KG1 (cell line): ENCODE results near the gene POPDC3.
"Not testable (repeated sequence)": the region's sequence is repeated elsewhere in the genome, so short reads cannot be mapped to it uniquely, and the experiment has no call there.

Experiments used
- DNase-seq: peaks from one replicate; lab custom pipeline; 2025; lab: John Stamatoyannopoulos, UW

Gene POPDC3

DNA sequence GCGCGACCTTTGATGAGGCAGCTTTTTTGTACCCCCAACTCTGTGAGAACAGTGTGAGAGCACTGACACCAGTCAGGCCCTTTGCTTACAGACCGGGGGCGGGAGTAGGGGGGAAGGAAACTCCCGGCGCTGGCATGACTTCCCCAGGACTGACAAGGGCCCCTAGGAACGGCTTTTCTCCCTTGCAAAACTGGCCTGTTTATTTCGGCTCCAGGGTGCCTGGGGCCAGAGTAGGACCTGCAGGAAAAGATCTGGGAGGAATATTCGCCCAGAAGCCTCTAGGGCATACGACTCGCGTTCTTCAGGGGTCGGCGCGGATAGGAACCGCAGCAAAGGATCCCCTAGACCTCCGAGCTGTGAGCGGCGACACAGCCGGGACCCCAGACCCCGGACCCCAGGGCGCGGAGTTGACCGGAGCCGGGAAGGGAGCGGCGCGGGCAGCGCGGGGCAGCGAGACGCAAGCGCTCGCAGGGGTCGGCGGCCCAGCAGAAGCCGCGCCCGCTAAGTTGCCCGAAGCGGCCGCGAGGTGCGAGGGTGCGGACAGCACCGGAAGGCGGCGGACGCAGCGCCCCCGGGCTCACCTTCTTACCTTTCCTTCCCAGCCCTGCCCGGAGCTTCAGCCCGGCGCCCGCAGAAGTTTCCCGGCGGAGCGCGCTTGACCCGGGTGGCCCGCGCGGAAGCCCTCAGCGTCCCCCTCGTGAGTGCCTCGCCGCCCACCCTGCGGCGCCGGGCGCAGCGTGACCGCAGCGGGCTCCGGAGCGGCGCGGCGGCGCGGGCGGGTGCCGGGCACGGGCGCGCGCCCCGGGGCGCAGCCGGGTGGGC, at the start of gene POPDC3:
POPDC3 (minus strand) TSS at position 771 of the 822 bp plus-strand sequence. CDS start 18,105 bp downstream, outside the sequence.
- DNase-seq = no peak

- DNase-seq = no peak
Observed at GRCh38 chr6:105227295-105227767, 47.5 kb upstream of the POPDC3 start.

- DNase-seq = no peak
Observed at GRCh38 chr6:105226598-105227294, 46.9 kb upstream of the POPDC3 start.

GRCh38 chr6:105223242-105223641, 43.4 kb upstream of the POPDC3 start:
- no peak for DNase-seq

- not testable (repeated sequence) for DNase-seq
Observed at GRCh38 chr6:105221219-105221618, 41.4 kb upstream of the POPDC3 start.

- no peak for DNase-seq
Observed at GRCh38 chr6:105220186-105220585, 40.4 kb upstream of the POPDC3 start.

DNA sequence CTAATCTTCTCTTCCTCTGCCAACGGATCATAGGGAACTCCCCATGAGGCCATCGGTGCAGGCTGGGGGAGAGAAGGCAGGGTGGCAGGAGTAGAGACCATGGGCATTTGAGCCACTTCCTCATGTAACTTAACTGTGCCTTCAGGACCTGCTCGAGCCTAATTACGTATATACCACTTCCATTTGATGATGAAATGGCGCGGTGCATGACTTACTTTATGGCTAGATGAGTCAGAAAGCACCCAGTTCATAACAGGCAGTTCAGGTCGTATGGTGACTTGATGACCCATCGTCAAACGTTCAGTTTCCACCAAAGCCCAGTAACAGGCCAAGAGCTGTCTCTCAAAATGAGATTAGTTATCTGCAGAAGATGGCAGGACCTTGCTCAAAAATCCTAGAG, 39.4 kb upstream of the POPDC3 start:
- DNase-seq = not testable (repeated sequence)

GRCh38 chr6:105215506-105215905, 35.7 kb upstream of the POPDC3 start:
- no peak for DNase-seq

DNA sequence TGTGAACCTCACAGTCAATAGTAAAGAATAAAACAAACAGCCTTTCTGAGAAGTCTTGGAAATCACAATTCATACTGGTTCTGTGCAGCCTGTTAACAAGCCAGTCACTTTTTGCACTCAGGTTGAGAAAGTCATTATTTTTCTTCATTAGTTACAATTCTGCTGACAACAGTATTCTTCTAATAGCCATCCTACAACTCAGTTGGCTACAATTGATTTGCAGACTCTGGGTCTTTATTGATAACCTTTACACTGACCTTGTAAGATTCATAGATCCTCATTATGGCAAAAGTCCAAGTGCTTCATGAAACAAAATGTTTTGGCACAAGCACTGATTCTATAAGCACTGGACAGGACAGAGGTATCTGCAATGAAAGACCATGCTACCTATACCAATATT, 34.9 kb upstream of the POPDC3 start:
- DNase-seq = no peak

- DNase-seq = no peak
Observed at GRCh38 chr6:105213272-105213671, 33.5 kb upstream of the POPDC3 start.

- no peak for DNase-seq
Observed at GRCh38 chr6:105212587-105212986, 32.8 kb upstream of the POPDC3 start.

GRCh38 chr6:105211831-105212230, 32.0 kb upstream of the POPDC3 start:
- no peak for DNase-seq

- no peak for DNase-seq
Observed at GRCh38 chr6:105210932-105211531, 31.2 kb upstream of the POPDC3 start.

- no peak for DNase-seq
Observed at GRCh38 chr6:105209950-105210706, 30.3 kb upstream of the POPDC3 start.

- DNase-seq = no peak
Observed at GRCh38 chr6:105207524-105208269, 27.9 kb upstream of the POPDC3 start.

DNA sequence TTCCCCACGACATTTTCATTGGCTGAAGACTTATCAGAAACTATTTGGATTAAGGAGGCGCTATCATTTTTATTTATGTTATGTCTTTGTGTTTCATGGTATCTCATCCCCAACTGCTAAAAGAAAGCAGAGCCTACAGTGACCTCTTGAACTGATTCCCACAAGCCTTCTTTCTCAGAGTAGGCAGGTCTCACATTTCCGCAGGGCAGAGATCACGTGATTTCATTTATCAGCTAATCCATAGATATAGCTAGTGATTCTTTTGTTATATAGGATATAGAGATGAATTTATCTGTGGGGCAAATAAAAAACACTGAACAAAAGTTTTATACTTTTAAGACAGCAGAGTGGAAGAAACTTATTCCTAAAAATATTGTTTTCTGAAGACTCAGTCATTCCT, 25.0 kb upstream of the POPDC3 start:
- no peak for DNase-seq

GRCh38 chr6:105204331-105204730, 24.5 kb upstream of the POPDC3 start:
- no peak for DNase-seq

DNA sequence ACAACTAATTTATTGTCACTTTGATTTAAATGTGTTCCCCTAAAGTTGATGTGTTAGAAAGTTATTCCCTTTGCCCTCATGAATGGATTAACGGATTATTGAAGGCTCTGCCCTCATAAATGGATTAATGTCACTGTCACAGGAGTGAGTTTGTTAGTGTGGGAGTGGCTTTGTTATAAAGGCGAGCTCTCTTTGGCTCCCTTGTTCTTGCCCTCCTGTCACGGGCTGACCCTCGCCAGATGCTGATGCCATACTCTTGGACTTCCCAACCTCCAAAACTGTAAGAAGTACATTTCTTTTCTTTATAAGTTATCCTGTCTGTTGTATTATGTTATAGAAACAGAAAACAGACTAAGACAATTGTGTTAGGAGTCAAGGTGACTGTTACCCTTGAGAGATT, 22.7 kb upstream of the POPDC3 start:
- no peak for DNase-seq

- no peak for DNase-seq
Observed at GRCh38 chr6:105200133-105200730, 20.4 kb upstream of the POPDC3 start.

DNA sequence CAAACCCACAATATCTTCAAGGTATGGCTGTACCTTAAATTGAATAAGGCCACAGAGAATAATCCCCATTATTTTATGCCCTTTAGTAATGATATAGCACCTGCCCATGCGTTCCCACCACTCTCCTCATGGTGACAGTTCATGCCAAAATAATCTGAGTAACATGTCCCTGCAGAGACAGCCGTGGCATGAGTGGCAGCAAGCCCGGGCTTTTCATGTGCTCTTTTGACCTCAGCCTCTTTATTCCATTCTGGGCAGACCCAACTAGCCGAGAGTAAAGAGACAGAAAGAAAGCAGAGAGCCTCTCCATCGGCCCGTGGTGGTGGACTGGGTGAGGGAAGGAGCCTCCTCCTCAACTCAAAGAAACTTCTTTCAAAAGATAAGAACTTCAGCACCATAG, 19.9 kb upstream of the POPDC3 start:
- no peak for DNase-seq

DNA sequence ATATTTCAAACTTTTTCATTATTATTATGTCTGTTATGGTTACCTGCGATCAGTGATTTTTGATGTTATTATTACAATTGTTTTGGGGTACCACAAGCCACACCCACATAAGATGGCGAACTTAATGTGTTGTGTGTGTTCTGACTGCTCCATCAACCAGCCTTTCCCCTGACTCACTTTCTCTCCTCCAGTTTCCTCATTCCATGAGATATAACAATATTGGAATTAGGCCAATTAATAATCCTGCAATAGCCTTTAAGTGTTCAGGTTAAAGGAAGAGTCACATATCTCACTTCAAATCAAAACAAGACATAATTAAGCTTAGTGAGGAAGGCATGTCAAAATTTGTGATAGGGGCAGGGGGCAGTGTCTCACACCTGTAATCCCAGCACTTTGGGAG, 16.3 kb upstream of the POPDC3 start:
- DNase-seq = no peak
